WTC11 (cell line): ENCODE data around the gene CERCAM. TPM values are rescaled to one million over a fixed set of nuclear protein-coding genes. Genes with fewer than 3 reads are reported as not detected.

Source experiments
- ATAC-seq: fragments of 200-7000 bp; cut with Tn5 transposase; 2 replicates; pipeline ENCODE4 v1.10.0; 2021; ENCODE audit warnings: mild to moderate bottlenecking, moderate library complexity
- CTCF ChIA-PET: fragments of 300-600 bp; sonication (Branson Sonifier 250); formaldehyde crosslinking; loops from one replicate; lab custom pipeline; 2021; ENCODE audit warnings: antibody characterized with exemption; lab: Charles Lee
- POLR2A ChIA-PET: fragments of 350-600 bp; sonication (Branson Sonifier 250); formaldehyde crosslinking; loops from one replicate; lab custom pipeline; 2021; ENCODE audit warnings: antibody characterized with exemption; lab: Charles Lee
- DNase-seq: peaks from one replicate; pipeline ENCODE4 v3.0.0; 2021; ENCODE audit warnings: low spot score
- H3K27ac Mint-ChIP-seq: 2 replicates; pipeline ENCODE4 v1.8.0; 2021; ENCODE audit warnings: mixed read lengths
- H3K27me3 Mint-ChIP-seq: 2 replicates; pipeline ENCODE4 v1.8.0; 2021; ENCODE audit warnings: low read depth, mild to moderate bottlenecking, moderate library complexity, mixed read lengths
- H3K36me3 Mint-ChIP-seq: 2 replicates; pipeline ENCODE4 v1.8.0; 2021; ENCODE audit warnings: mixed read lengths
- H3K4me1 Mint-ChIP-seq: 2 replicates; pipeline ENCODE4 v1.8.0; 2022; ENCODE audit warnings: mixed read lengths
- H3K4me3 Mint-ChIP-seq: 2 replicates; pipeline ENCODE4 v1.8.0; 2021; ENCODE audit warnings: mild to moderate bottlenecking, moderate library complexity, mixed read lengths
- H3K9me3 Mint-ChIP-seq: 2 replicates; pipeline ENCODE4 v1.8.0; 2021; ENCODE audit warnings: mixed read lengths
- ATF1 ChIP-seq: sonication (generic); formaldehyde crosslinking; IDR thresholded peaks from 2 replicates; pipeline ENCODE4 v1.8.1; 2023; ENCODE audit warnings: mild to moderate bottlenecking, moderate library complexity, missing genetic modification reagents
- NR1H2 ChIP-seq: sonication (generic); formaldehyde crosslinking; IDR thresholded peaks from 2 replicates; pipeline ENCODE4 v1.9.0; 2021; ENCODE audit warnings: mild to moderate bottlenecking, moderate library complexity, missing genetic modification reagents
- SMAD3 ChIP-seq: sonication (generic); formaldehyde crosslinking; IDR thresholded peaks from 2 replicates; pipeline ENCODE4 v1.8.0; 2022; ENCODE audit warnings: missing genetic modification reagents, mild to moderate bottlenecking, borderline replicate concordance
- SMAD4 ChIP-seq: sonication (generic); formaldehyde crosslinking; IDR thresholded peaks from 2 replicates; pipeline ENCODE4 v1.8.0; 2022; ENCODE audit warnings: mild to moderate bottlenecking, missing genetic modification reagents
- ZNF121 ChIP-seq: sonication (generic); formaldehyde crosslinking; IDR thresholded peaks from 2 replicates; pipeline ENCODE4 v1.8.0; 2023; ENCODE audit warnings: missing genetic modification reagents
- ZNF317 ChIP-seq: sonication (generic); formaldehyde crosslinking; IDR thresholded peaks from 2 replicates; pipeline ENCODE4 v1.8.1; 2023; ENCODE audit warnings: low read depth, mild to moderate bottlenecking, moderate library complexity, missing genetic modification reagents, borderline replicate concordance
- ZNF416 ChIP-seq: fragments of 250-450 bp; sonication (Bioruptor Pico); IDR thresholded peaks from 2 replicates; pipeline ENCODE4 v1.9.0; 2021; ENCODE audit warnings: mild to moderate bottlenecking, inconsistent platforms
- total RNA-seq: library from RNA; stranded (reverse); gene quantifications from 3 replicates; pipeline ENCODE4 v1.2.3, GENCODE V29; 2021
- TF ChIP-seq, protein P1 (sequence below): sonication (generic); formaldehyde crosslinking; IDR thresholded peaks from 2 replicates; pipeline ENCODE4 v1.8.1; 2023; ENCODE audit warnings: mild to moderate bottlenecking, missing genetic modification reagents, moderate library complexity
- TF ChIP-seq, protein P2 (sequence below): sonication (generic); formaldehyde crosslinking; IDR thresholded peaks from 2 replicates; pipeline ENCODE4 v1.8.1; 2022; ENCODE audit warnings: mild to moderate bottlenecking, missing genetic modification reagents, moderate library complexity, borderline replicate concordance
- TF ChIP-seq, protein P3 (sequence below): sonication (generic); formaldehyde crosslinking; IDR thresholded peaks from 2 replicates; pipeline ENCODE4 v1.8.0; 2022; ENCODE audit warnings: mild to moderate bottlenecking, missing genetic modification reagents
- TF ChIP-seq, protein P4 (sequence below): sonication (generic); formaldehyde crosslinking; IDR thresholded peaks from 2 replicates; pipeline ENCODE4 v1.8.1; 2023; ENCODE audit warnings: mild to moderate bottlenecking, missing genetic modification reagents, borderline replicate concordance
- TF ChIP-seq, protein P5 (sequence below): fragments of 250-450 bp; sonication (Bioruptor Pico); IDR thresholded peaks from 2 replicates; pipeline ENCODE4 v1.9.0; 2021; ENCODE audit warnings: moderate library complexity, mild to moderate bottlenecking, inconsistent platforms, borderline replicate concordance
- TF ChIP-seq, protein P6 (sequence below): fragments of 250-450 bp; sonication (Bioruptor Pico); IDR thresholded peaks from 2 replicates; pipeline ENCODE4 v1.9.0; 2021; ENCODE audit warnings: mild to moderate bottlenecking, borderline replicate concordance

The CERCAM gene
- total RNA-seq, 1 experiment from 2014 or later = 15.2 TPM

DNA sequence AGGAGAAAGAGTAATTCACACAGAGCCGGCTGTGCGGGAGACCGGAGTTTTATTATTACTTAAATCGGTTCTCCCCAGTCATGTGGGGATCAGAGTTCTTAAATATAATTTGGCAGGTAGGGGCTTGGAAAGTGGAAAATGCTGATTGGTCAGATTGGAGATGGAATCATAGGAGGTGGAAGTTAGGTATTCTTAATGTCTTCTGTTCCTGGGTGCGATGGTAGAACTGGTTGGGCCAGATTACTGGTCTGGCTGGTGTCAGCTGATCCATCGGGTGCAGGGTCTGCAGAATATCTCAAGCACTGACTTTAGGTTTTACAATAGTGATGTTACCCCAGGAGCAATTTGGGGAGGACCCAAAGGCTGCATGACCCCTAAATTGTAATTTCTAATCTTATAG, 4.6 kb upstream of the CERCAM start:
- H3K4me3 Mint-ChIP-seq = peak overlapping the region; percentile 18; the same call in 1 of the 2 replicates
- no peaks in the 10 kb centered on the region for H3K36me3 Mint-ChIP-seq
- no peak for TF ChIP-seq SMAD3 (CRISPR knock-in tag)
- TF ChIP-seq, protein P1, sequence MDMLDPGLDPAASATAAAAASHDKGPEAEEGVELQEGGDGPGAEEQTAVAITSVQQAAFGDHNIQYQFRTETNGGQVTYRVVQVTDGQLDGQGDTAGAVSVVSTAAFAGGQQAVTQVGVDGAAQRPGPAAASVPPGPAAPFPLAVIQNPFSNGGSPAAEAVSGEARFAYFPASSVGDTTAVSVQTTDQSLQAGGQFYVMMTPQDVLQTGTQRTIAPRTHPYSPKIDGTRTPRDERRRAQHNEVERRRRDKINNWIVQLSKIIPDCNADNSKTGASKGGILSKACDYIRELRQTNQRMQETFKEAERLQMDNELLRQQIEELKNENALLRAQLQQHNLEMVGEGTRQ = peak; percentile 39; the same call in 1 of the 2 replicates
- no peak for DNase-seq
- peaks cover 74% of the 10 kb centered on the region for H3K27me3 Mint-ChIP-seq
- ATAC-seq = no peak
- no peaks in the 10 kb centered on the region for H3K9me3 Mint-ChIP-seq
- no peak overlapping the region for H3K27ac Mint-ChIP-seq
- peaks cover 36% of the 10 kb centered on the region for H3K4me1 Mint-ChIP-seq
- POLR2A ChIA-PET = interaction anchor here (1.1 kb wide), 1 partner anchor 140 kb away, joined by 6 read pairs; the partner anchor contains the start of genes GOLGA2 and SWI5
- CTCF ChIA-PET = interaction anchor here (0.6 to 7.7 kb wide), 4 partner anchors 23 to 213 kb away, joined by 3 to 248 read pairs (median 4); partner anchors contain the start of gene DNM1

DNA sequence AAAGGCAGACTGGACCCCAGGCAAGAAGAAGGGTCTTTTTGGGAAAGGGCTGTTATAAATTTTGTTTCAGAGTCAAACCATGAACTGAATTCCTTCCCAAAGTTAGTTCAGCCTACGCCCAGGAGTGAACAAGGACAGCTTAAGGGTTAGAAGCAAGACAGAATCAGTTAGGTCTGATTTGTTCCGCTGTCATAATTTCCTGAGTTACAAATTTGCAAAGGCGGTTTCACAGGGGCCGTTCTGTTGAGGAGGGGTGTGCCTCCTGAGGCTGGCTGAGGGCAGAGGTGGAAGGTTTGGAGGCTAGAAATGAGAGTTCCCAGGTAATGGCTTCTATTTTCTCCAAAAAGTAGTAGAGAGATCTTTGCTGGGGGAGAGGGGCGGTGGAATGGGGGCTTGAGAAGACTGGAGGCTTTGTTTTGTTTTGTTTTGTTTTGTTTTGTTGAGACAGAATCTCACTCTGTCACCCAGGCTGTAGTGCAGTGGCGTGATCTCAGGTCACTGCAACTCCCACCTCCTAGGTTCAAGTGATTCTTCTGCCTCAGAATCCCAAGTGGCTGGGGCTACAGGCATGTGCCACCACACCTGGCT, 4.1 kb upstream of the CERCAM start:
- CTCF ChIA-PET = interaction anchor here (0.8 to 7.7 kb wide), 3 partner anchors 22 to 121 kb away, joined by 3 to 248 read pairs (median 4); no protein-coding TSS in a partner anchor
- no peak overlapping the region for H3K27ac Mint-ChIP-seq
- H3K36me3 Mint-ChIP-seq = no peaks in the 10 kb centered on the region
- no peaks in the 10 kb centered on the region for H3K9me3 Mint-ChIP-seq
- no peak overlapping the region for H3K4me3 Mint-ChIP-seq
- peaks cover 33% of the 10 kb centered on the region for H3K4me1 Mint-ChIP-seq
- TF ChIP-seq SMAD4 (CRISPR knock-in tag) = no peak
- TF ChIP-seq, protein P2, sequence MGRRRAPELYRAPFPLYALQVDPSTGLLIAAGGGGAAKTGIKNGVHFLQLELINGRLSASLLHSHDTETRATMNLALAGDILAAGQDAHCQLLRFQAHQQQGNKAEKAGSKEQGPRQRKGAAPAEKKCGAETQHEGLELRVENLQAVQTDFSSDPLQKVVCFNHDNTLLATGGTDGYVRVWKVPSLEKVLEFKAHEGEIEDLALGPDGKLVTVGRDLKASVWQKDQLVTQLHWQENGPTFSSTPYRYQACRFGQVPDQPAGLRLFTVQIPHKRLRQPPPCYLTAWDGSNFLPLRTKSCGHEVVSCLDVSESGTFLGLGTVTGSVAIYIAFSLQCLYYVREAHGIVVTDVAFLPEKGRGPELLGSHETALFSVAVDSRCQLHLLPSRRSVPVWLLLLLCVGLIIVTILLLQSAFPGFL (CRISPR knock-in tag) = no peak
- no peak for TF ChIP-seq ZNF317 (CRISPR knock-in tag)
- TF ChIP-seq NR1H2 (CRISPR knock-in tag) = no peak
- TF ChIP-seq ZNF416 (CRISPR knock-in tag) = no peak
- TF ChIP-seq, protein P3, sequence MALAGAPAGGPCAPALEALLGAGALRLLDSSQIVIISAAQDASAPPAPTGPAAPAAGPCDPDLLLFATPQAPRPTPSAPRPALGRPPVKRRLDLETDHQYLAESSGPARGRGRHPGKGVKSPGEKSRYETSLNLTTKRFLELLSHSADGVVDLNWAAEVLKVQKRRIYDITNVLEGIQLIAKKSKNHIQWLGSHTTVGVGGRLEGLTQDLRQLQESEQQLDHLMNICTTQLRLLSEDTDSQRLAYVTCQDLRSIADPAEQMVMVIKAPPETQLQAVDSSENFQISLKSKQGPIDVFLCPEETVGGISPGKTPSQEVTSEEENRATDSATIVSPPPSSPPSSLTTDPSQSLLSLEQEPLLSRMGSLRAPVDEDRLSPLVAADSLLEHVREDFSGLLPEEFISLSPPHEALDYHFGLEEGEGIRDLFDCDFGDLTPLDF (CRISPR knock-in tag) = no peak
- no peak for TF ChIP-seq ZNF121 (CRISPR knock-in tag)
- no peak for TF ChIP-seq ATF1 (CRISPR knock-in tag)
- TF ChIP-seq, protein P4, sequence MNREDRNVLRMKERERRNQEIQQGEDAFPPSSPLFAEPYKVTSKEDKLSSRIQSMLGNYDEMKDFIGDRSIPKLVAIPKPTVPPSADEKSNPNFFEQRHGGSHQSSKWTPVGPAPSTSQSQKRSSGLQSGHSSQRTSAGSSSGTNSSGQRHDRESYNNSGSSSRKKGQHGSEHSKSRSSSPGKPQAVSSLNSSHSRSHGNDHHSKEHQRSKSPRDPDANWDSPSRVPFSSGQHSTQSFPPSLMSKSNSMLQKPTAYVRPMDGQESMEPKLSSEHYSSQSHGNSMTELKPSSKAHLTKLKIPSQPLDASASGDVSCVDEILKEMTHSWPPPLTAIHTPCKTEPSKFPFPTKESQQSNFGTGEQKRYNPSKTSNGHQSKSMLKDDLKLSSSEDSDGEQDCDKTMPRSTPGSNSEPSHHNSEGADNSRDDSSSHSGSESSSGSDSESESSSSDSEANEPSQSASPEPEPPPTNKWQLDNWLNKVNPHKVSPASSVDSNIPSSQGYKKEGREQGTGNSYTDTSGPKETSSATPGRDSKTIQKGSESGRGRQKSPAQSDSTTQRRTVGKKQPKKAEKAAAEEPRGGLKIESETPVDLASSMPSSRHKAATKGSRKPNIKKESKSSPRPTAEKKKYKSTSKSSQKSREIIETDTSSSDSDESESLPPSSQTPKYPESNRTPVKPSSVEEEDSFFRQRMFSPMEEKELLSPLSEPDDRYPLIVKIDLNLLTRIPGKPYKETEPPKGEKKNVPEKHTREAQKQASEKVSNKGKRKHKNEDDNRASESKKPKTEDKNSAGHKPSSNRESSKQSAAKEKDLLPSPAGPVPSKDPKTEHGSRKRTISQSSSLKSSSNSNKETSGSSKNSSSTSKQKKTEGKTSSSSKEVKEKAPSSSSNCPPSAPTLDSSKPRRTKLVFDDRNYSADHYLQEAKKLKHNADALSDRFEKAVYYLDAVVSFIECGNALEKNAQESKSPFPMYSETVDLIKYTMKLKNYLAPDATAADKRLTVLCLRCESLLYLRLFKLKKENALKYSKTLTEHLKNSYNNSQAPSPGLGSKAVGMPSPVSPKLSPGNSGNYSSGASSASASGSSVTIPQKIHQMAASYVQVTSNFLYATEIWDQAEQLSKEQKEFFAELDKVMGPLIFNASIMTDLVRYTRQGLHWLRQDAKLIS (CRISPR knock-in tag) = no peak
- TF ChIP-seq, all 79 proteins: peak for 0
- H3K27me3 Mint-ChIP-seq = peaks cover 72% of the 10 kb centered on the region
- ATAC-seq (no peak), DNase-seq (no peak)
- POLR2A ChIA-PET = no interaction called here

DNA sequence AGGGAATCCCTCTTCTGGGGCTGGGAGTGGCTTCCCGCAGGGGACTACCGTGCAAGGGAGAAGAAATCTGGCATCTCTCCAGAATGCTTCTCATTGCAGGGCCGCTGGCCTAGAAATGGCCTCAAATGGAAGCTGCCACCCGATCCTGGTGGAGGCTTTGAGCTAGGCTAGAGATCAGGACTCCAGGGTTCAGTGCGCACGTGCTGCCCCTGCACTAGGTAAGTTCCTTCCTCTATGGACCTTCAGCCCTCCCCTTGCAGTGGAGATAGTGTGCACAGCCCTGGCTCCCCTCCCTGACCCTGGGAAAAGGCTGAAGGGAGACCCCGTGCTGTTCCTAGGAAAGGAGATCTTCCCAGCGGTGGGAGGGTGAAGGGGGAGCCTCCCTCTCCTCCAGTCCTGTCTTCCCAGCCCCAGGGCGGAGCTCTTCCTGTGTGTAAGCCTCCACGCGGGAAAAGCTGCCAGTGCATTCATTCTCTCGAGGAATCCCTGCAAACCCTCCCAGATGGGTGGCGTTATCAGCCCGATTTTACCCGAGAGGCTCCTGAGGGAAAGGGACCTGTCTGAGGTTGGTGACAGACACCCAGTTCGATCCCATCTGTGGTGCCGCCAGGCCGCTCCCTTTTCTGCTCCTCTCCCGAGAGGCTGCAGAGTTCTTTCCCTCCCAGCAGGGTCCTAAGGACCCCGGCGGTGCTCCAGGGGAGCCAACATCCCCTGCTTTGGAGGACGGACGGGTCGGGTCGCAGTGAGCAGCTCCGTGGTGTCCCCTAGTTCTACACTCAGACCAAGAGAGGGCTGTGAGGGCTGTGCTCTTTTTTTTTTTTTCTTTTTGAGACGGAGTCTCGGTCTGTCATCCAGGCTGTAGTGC, 1.4 kb upstream of the CERCAM start:
- no peaks in the 10 kb centered on the region for H3K36me3 Mint-ChIP-seq
- peak overlapping the region; percentile 67 for H3K4me3 Mint-ChIP-seq
- no peak for DNase-seq
- 0 out of 2 replicates have a peak, but pooled peaks have one; percentile 3 for ATAC-seq
- POLR2A ChIA-PET = interaction anchor here (0.6 to 1.5 kb wide), 3 partner anchors 35 to 143 kb away, joined by 3 to 4 read pairs (median 4); partner anchors contain the start of genes GOLGA2 and SWI5
- no peak overlapping the region for H3K27ac Mint-ChIP-seq
- no peaks in the 10 kb centered on the region for H3K9me3 Mint-ChIP-seq
- H3K27me3 Mint-ChIP-seq = peaks cover 59% of the 10 kb centered on the region
- CTCF ChIA-PET = interaction anchor here (0.6 to 4.5 kb wide), 47 partner anchors 7 to 411 kb away, joined by 3 to 58 read pairs (median 5); partner anchors contain the start of genes DNM1, GLE1, ODF2 and SLC27A4
- TF ChIP-seq, protein P5, sequence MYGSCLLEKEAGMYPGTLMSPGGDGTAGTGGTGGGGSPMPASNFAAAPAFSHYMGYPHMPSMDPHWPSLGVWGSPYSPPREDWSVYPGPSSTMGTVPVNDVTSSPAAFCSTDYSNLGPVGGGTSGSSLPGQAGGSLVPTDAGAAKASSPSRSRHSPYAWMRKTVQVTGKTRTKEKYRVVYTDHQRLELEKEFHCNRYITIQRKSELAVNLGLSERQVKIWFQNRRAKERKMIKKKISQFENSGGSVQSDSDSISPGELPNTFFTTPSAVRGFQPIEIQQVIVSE = no peak
- TF ChIP-seq, protein P6, sequence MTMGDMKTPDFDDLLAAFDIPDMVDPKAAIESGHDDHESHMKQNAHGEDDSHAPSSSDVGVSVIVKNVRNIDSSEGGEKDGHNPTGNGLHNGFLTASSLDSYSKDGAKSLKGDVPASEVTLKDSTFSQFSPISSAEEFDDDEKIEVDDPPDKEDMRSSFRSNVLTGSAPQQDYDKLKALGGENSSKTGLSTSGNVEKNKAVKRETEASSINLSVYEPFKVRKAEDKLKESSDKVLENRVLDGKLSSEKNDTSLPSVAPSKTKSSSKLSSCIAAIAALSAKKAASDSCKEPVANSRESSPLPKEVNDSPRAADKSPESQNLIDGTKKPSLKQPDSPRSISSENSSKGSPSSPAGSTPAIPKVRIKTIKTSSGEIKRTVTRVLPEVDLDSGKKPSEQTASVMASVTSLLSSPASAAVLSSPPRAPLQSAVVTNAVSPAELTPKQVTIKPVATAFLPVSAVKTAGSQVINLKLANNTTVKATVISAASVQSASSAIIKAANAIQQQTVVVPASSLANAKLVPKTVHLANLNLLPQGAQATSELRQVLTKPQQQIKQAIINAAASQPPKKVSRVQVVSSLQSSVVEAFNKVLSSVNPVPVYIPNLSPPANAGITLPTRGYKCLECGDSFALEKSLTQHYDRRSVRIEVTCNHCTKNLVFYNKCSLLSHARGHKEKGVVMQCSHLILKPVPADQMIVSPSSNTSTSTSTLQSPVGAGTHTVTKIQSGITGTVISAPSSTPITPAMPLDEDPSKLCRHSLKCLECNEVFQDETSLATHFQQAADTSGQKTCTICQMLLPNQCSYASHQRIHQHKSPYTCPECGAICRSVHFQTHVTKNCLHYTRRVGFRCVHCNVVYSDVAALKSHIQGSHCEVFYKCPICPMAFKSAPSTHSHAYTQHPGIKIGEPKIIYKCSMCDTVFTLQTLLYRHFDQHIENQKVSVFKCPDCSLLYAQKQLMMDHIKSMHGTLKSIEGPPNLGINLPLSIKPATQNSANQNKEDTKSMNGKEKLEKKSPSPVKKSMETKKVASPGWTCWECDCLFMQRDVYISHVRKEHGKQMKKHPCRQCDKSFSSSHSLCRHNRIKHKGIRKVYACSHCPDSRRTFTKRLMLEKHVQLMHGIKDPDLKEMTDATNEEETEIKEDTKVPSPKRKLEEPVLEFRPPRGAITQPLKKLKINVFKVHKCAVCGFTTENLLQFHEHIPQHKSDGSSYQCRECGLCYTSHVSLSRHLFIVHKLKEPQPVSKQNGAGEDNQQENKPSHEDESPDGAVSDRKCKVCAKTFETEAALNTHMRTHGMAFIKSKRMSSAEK (CRISPR knock-in tag) = no peak
- TF ChIP-seq, all 79 proteins: peak for 0
- peaks cover 32% of the 10 kb centered on the region for H3K4me1 Mint-ChIP-seq
